Aorta (tissue), 5 donors: ENCODE data around the gene ZC3H6. TPM values are rescaled to one million over a fixed set of nuclear protein-coding genes. Genes with fewer than 3 reads are reported as not detected.
A peak's percentile ranks its signal among the peaks of the same experiment; 100 is the strongest.

Source experiments
- ATAC-seq: fragments of 200-7000 bp; cut with Tn5 transposase; one replicate; pipeline ENCODE4 v1.9.1; 2022; ENCODE audit warnings: moderate library complexity; ENCODE audit not compliant: low FRiP score
- DNase-seq, 2 donors: peaks; one replicate each; pipeline ENCODE4 v3.0.0-alpha.2; 2020
- H3K27ac ChIP-seq, 2 donors: one replicate each; pipeline ENCODE4 v1.5.1; 2013; ENCODE audit warnings: low read length in 2 of 2, mild to moderate bottlenecking in 2 of 2, moderate library complexity in 2 of 2, control low read depth in 1 of 2, inconsistent platforms in 1 of 2, low read depth in 1 of 2
- H3K27me3 ChIP-seq, 2 donors: one replicate each; pipeline ENCODE4 v1.6.1; 2013; ENCODE audit warnings: control low read depth in 1 of 2, low read length in 1 of 2, mild to moderate bottlenecking in 1 of 2, moderate library complexity in 1 of 2; ENCODE audit not compliant: insufficient read depth in 2 of 2, control insufficient read depth in 1 of 2
- H3K36me3 ChIP-seq, 2 donors: one replicate each; pipeline ENCODE4 v1.6.1; 2013; ENCODE audit warnings: control low read depth in 1 of 2, low read length in 1 of 2, mild to moderate bottlenecking in 1 of 2; ENCODE audit not compliant: insufficient read depth in 2 of 2, control insufficient read depth in 1 of 2
- H3K4me1 ChIP-seq, 2 donors: one replicate each; pipeline ENCODE4 v1.6.1; 2013; ENCODE audit warnings: low read length in 2 of 2, control low read depth in 1 of 2, mild to moderate bottlenecking in 1 of 2, moderate library complexity in 1 of 2; ENCODE audit not compliant: insufficient read depth in 2 of 2, control insufficient read depth in 1 of 2
- H3K4me3 ChIP-seq, 2 donors: one replicate each; pipeline ENCODE4 v1.5.1; 2013; ENCODE audit warnings: low read length in 2 of 2, control low read depth in 1 of 2, mild to moderate bottlenecking in 1 of 2
- H3K9me3 ChIP-seq: one replicate; pipeline ENCODE4 v1.6.1; 2013; ENCODE audit warnings: mild to moderate bottlenecking, low read length; ENCODE audit not compliant: control insufficient read depth
- WGBS, 2 donors: extraction: QIAGEN DNeasy Blood & Tissue Kit; methylation state at CpG; one replicate each; pipeline ENCODE4 v1.1.7; 2013; 5-methylcytosine and 5-hydroxymethylcytosine counted together
- intact Hi-C, 2 donors: fragments of 100-400 bp; cut with DNase I; formaldehyde crosslinking; loops; one replicate each; pipeline versions ENCODE4 v1.14.2 to v1.15.0; 2022
- polyA plus RNA-seq, 2 donors: library from polyadenylated mRNA; stranded (reverse); fragments of 200-250 nt; gene quantifications; one replicate each; pipeline ENCODE4 v1.2.3, GENCODE V29; 2013
- total RNA-seq, 2 donors: library from RNA; stranded (reverse); fragmentation: NEBNext Ultra II Directional; extraction: Animal tissue kit (Norgen Biotek cat#: 25700); gene quantifications; one replicate each; pipeline ENCODE4 v1.2.1, GENCODE V29; 2021
- donor health status: healthy with polysubstance abuse.
- donor health status: Bipolar disorder and iron deficiency.
- donor health status: DM: no; HTN: no; CAD: no.
- donor health status: DM: no; HTN: no; CAD: no.
- donor health status: DM: yes; HTN: yes; CAD: no.

Gene ZC3H6
- total and polyA plus RNA-seq, 4 donors, result 2.3 to 18.2 (median 9.8) TPM

DNA sequence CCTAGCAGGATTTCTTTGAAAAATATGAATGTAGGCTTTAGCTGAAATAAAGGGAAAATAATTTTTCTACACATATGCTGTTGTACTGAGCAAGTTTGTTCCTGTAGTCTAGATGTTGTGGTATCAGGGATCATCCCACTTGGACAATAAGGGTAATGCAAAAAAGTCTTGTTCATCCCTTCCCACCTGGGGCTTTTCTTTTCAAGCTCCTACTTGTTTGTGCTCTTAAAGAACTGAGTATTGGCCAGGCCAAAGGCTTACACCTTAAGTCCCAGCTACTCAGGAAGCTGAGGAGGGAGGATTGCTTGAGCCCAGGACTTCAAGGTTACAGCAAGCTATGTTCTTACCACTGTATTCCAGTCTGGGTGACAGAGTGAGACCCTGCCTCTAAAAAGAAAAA lies 35.5 kb downstream of the ZC3H6 start:
- H3K36me3 ChIP-seq, result no peaks in the 10 kb centered on the region
- H3K27ac ChIP-seq, result no peak overlapping the region
- no peak overlapping the region for H3K4me3 ChIP-seq
- no peaks in the 10 kb centered on the region for H3K27me3 ChIP-seq
- no peaks in the 10 kb centered on the region for H3K4me1 ChIP-seq
- H3K9me3 ChIP-seq, result no peaks in the 10 kb centered on the region
- DNase-seq, result no peak
- ATAC-seq, result no peak
- intact Hi-C loops, result loop anchor here in 1 of 2 donors (5.0 kb wide), 1 partner anchor 39 kb away; no protein-coding TSS in a partner anchor

DNA sequence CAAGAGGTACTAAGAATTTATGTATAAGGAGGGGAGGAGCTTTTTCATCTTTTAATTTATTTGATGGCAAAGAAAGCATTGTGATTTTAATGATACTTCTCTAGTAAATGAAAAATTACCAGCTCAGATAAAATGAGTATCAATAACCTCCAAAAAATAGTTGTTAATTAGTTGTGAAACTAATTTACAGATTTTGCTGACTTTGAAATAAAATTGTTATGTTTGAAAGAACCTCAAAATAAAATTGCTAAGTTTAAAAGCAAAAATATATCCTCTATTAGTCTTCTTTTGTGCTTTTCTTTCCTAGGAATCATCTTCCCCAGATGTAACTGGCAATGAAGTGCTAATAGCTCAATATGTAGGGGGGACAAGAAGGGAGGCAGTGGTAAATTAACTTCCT lies 36.5 kb downstream of the ZC3H6 start:
- intact Hi-C loops, result loop anchor here in 1 of 2 donors (5.0 kb wide), 1 partner anchor 40 kb away; no protein-coding TSS in a partner anchor
- Histone ChIP-seq H3K27ac (no peak overlapping the region), H3K4me1 (peaks cover 0 to 1% of the 10 kb centered on the region in 2 donors), H3K4me3 (no peak overlapping the region), H3K36me3 (no peaks in the 10 kb centered on the region), H3K9me3 (no peaks in the 10 kb centered on the region), H3K27me3 (no peaks in the 10 kb centered on the region)
- no peak for ATAC-seq
- DNase-seq, result no peak

DNA sequence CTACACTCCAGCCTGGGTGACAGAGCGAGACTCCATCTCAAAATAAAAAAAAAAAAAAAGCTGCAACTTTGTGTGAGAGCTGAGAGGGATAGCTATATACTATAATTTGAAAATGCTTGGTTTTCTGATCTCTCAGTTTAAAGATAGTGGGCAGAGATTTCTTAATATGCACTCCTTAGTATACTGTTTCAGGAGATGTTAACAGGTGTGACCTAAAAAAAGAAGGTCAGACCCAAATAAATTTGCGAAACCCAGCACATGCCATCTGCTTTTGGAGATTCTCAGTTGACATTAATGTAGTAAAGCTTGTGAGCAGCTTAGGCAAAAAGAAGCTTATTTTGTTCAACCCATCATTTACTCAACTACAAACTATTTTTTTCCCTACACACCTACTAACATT lies 37.4 kb downstream of the ZC3H6 start:
- no peak for ATAC-seq
- intact Hi-C loops, result loop anchor here in 1 of 2 donors (5.0 kb wide), 1 partner anchor 41 kb away; no protein-coding TSS in a partner anchor
- no peak for DNase-seq
- no peak overlapping the region for H3K4me3 ChIP-seq
- WGBS, 2 donors, result 94 to 95% methylated on average over 2 of the region's 2 CpGs
- H3K27ac ChIP-seq, result no peak overlapping the region
- no peaks in the 10 kb centered on the region for H3K27me3 ChIP-seq
- no peaks in the 10 kb centered on the region for H3K36me3 ChIP-seq
- no peaks in the 10 kb centered on the region for H3K9me3 ChIP-seq
- peaks cover 0 to 1% of the 10 kb centered on the region in 2 donors for H3K4me1 ChIP-seq

DNA sequence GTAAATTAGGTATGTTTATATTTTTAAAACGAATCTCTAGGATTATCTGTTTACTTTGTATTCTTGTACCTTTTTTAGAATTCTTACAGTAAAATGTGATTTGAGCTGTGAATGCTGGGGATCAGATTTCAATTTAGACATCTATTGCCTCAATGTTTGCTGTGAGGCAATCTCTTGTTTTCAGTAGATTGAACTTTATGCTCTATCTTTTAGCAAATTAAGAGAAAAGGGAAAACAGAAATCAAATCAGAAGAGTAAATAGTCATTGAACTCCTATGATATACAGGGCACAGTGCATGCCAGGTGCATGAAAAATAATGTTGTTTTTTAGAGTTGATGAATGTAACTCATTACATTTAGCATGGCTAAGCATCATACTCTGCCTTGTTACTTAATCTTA lies 39.5 kb downstream of the ZC3H6 start:
- intact Hi-C loops, result loop anchor here in 1 of 2 donors (5.0 kb wide), 1 partner anchor 43 kb away; no protein-coding TSS in a partner anchor
- H3K36me3 ChIP-seq, result no peaks in the 10 kb centered on the region
- 59 to 71% methylated on average over 1 of the region's 1 CpG for WGBS, 2 donors
- peaks cover 0 to 1% of the 10 kb centered on the region in 2 donors for H3K4me1 ChIP-seq
- DNase-seq (no peak), ATAC-seq (no peak)
- no peak overlapping the region for H3K4me3 ChIP-seq
- H3K27ac ChIP-seq, result no peak overlapping the region
- H3K9me3 ChIP-seq, result no peaks in the 10 kb centered on the region
- no peaks in the 10 kb centered on the region for H3K27me3 ChIP-seq

DNA sequence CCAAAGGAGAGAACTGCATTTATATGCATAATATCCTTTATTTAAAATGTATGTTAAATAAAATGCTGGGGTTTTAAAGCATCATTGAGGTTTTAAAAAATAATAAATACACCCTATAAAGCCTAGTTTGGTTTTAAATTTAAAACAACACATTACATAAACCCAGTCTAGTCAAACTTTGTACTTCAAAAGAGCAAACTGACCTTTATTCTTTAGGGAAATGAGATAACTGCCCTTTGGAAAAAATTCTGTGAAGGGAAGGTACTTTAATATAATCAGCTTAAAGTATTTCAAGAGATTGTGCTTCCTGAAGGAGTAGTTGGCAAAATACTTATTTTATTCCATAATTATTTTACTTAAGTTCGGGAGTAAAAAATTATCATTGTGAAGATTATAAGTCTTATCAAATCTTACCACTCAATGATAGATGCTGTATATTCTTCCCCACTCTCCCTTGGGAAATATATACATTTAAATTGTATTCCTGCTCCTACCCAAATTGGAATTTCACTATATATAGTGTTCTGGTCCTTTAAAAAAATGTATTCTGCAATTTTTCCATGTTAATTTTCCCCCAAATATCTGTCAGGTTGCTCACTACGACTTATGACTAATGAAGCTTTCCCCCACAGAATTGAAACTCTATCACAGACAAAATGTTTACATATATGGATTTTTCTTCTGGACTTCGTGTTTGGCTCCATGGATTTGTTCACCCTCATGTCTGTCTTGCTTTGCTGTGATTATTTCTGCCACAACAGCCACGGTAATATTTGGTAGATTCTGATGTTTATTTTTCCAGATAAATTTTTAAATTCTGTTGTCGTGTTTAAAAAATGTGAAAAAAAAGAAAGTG lies 42.1 kb downstream of the ZC3H6 start:
- peaks cover 0 to 1% of the 10 kb centered on the region in 2 donors for H3K4me1 ChIP-seq
- no peak overlapping the region for H3K4me3 ChIP-seq
- intact Hi-C loops, result no loop called here
- ATAC-seq (no peak), DNase-seq (no peak)
- no peaks in the 10 kb centered on the region for H3K27me3 ChIP-seq
- 13 to 17% methylated on average over 5 of the region's 5 CpGs for WGBS, 2 donors
- H3K36me3 ChIP-seq, result no peaks in the 10 kb centered on the region
- H3K9me3 ChIP-seq, result no peaks in the 10 kb centered on the region
- no peak overlapping the region for H3K27ac ChIP-seq

DNA sequence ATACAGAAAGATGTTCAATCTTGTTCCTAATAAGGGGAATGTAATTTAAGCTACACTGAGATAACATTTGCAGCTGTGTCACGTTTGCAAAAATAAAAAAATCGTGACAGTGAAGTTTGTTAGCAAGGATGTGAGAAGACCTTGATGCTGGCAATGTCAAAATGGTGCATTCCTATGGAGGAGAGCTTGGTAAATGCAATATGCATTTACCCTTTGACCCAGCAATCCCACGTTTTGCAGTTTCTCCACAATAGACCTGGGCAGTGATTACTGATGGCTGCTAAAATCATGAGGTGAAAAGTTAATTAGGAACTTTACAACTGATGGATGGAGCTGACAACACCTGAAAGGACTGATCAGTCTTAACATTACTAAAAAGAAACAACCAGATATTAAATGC lies 43.1 kb downstream of the ZC3H6 start:
- no peak for DNase-seq
- intact Hi-C loops, result no loop called here
- WGBS, 2 donors, result 12 to 30% methylated on average over 3 of the region's 3 CpGs
- Histone ChIP-seq H3K27ac (no peak overlapping the region), H3K4me3 (no peak overlapping the region), H3K9me3 (no peaks in the 10 kb centered on the region), H3K27me3 (no peaks in the 10 kb centered on the region), H3K4me1 (peaks cover 0 to 1% of the 10 kb centered on the region in 2 donors), H3K36me3 (no peaks in the 10 kb centered on the region)
- no peak for ATAC-seq

DNA sequence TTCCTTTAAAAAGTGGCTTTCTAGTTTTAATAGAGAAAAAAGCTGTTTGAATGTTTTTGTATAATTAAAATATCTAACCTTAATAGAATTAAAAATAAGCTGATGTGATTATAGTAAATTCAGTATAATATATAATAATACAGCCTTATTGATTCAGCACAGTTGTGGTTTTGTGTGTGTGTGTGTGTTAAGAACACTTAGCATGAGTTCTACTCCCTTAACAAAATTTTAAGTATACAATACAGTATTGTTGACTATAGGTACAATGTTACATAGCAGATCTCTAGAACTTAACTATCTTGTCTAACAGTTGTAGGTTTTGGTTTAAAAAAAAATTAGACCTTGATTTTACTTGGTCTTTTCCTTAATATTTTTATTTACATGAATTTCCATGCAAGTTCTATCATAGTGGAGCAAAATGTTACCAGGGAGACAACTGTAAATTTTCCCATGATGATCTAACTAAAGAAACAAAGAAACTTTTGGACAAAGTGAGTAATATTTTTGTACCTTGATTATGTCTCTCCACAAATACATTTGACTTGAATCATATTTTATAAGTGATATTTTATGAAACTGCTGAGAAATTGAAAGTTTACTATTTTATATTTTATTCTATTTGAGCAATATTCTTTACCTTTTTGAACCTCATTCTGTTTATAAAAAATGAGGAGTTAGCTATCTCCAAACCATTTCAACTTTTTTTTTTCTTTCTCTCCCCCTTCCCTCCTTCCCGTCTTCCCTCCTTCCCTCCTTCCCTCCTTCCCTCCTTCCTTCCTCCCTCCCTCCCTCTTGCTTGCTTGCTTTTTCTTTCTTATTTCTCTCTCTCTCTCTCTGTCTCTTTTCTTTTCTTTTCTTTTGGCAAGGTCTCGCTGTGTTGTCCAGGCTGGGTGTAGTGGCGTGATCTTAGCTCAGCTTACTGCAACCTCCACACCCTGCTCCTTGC lies 46.3 kb downstream of the ZC3H6 start:
- intact Hi-C loops, result no loop called here
- Histone ChIP-seq H3K27me3 (no peaks in the 10 kb centered on the region), H3K36me3 (peaks cover 0 to 2% of the 10 kb centered on the region in 2 donors), H3K9me3 (no peaks in the 10 kb centered on the region), H3K27ac (peak overlapping the region in 1 of 2 donors; percentile 76), H3K4me1 (peaks cover 0 to 1% of the 10 kb centered on the region in 2 donors), H3K4me3 (no peak overlapping the region)
- ATAC-seq, result no peak
- DNase-seq, result no peak
- WGBS, 2 donors, result 5 to 6% methylated on average over 3 of the region's 3 CpGs

DNA sequence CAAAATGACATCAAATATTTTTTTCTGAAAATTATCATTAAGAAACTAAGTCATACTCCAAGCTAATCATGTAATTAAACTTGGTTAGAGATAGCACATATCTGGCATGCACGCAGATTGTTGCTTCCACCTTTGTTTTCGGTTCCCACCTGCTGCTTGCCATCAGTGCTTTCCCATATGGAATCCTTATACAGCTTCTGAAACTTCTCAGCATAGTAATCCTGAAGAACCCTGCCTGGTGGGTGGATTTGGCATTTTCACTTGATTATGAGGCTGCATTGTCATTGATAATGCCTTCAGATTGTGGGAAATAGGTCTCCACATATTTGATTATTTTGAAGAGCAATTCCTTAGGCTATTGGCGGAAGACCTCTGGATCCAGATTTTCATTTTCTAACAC lies 47.5 kb downstream of the ZC3H6 start:
- ATAC-seq (no peak), DNase-seq (no peak)
- Histone ChIP-seq H3K27ac (no peak overlapping the region), H3K4me3 (no peak overlapping the region), H3K9me3 (no peaks in the 10 kb centered on the region), H3K4me1 (no peaks in the 10 kb centered on the region), H3K36me3 (peaks cover 0 to 2% of the 10 kb centered on the region in 2 donors), H3K27me3 (no peaks in the 10 kb centered on the region)
- 96 to 98% methylated on average over 3 of the region's 3 CpGs for WGBS, 2 donors
- intact Hi-C loops, result no loop called here
